Ovary (tissue), 3 donors: ENCODE results near the gene EFEMP2.

Experiments
- CTCF ChIP-seq, 3 donors: fragments of 450-650 bp in 2 of 3; fragments of 200-600 bp in 1 of 3; IDR thresholded peaks; one replicate each; pipeline versions ENCODE4 v1.5.1 to v1.8.0; 2016 to 2022; ENCODE audit warnings: antibody characterized with exemption in 3 of 3, mild to moderate bottlenecking in 1 of 3
- POLR2A ChIP-seq: fragments of 450-650 bp; IDR thresholded peaks from one replicate; pipeline ENCODE4 v1.6.1; 2017; ENCODE audit warnings: antibody characterized with exemption, mild to moderate bottlenecking, moderate library complexity
- donor health status: DM: no; HTN: no; CAD: no.

- TF ChIP-seq CTCF (IDR thresholded peaks at IDR 0.05): no peak
- TF ChIP-seq POLR2A: no peak
Measured at GRCh38 chr11:65883058-65883761, 10.6 kb upstream of the EFEMP2 start.
